HG03565 (cell line): ENCODE measurements around the gene CYSRT1.

Experiments
- ATAC-seq: cut with Tn5 transposase; IDR thresholded peaks from one replicate; pipeline ENCODE4 v1.9.1; 2021; ENCODE audit warnings: mild to moderate bottlenecking, moderate library complexity; ENCODE audit not compliant: unreplicated experiment

The CYSRT1 gene

GRCh38 chr9:137205126-137206069 is 19.6 kb upstream of the CYSRT1 start, which contains the start of the genes NDOR1 and TMEM203:
Gene NDOR1, plus strand, starts transcription at chr9:137205700. Its CDS starts 78 bp downstream, at chr9:137205778.
Gene TMEM203, minus strand, starts transcription at chr9:137205648. Its CDS starts 234 bp downstream, at chr9:137205414.
- peak; percentile 31 for ATAC-seq

DNA sequence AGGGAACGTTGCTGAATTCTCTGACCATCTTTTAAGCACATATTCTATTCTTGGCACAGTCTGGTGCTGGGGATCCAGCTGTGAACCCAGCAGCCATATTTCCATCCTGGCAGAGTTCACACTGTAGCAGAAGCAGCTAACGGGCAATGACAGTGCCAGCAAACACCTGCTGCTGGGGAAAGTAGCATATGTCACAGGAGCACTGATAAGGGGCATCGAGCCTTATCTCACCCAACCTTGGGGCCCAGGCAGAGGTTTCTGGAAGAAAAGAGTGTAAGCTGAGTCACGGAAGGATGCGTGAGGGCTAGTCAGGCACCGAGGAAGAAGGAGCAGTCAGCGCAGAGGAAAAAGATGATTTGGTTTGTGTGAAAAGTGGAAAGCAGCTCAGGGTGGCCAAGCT is 18.4 kb upstream of the CYSRT1 start:
- no peak for ATAC-seq

DNA sequence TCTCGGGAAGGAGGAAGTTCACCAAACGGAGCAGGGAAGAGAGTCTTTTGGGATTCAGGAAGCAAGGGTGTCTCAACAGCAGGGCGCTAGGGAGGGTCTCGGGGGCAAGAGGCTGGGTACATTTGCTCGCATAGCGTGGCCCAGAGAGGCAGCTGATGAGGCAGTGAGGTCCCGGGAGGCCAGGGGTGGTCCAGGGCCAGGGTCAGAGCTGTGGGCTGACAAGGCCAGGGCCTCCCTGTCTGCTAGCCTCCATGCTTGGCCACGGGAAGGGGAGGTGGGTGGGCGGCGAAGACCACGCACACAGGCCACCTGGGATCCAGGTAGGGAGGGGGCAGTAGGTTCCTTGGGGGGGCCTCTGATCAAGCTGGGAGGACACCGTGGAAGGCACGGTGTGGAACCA is 13.4 kb upstream of the CYSRT1 start:
- ATAC-seq = no peak

DNA sequence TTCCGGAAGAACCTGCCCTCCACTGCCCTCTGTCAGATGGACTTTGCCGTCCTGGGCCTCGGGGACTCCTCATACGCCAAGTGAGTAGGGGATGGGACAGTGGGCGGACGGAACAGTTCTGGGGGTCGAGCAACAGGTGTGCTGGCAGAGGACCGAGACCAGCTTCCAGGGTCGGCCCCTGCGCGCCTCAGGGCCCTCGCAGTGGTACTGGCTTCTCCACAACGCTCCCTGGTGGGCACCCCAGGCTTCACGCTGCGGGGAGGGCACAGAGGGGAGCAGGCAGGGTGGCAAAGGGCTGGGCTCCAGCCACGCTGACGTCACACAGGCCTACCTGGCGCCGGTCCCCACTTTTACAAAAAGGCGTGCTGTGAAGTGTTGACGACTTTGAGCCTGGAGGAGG is 12.5 kb upstream of the CYSRT1 start:
- ATAC-seq = no peak

DNA sequence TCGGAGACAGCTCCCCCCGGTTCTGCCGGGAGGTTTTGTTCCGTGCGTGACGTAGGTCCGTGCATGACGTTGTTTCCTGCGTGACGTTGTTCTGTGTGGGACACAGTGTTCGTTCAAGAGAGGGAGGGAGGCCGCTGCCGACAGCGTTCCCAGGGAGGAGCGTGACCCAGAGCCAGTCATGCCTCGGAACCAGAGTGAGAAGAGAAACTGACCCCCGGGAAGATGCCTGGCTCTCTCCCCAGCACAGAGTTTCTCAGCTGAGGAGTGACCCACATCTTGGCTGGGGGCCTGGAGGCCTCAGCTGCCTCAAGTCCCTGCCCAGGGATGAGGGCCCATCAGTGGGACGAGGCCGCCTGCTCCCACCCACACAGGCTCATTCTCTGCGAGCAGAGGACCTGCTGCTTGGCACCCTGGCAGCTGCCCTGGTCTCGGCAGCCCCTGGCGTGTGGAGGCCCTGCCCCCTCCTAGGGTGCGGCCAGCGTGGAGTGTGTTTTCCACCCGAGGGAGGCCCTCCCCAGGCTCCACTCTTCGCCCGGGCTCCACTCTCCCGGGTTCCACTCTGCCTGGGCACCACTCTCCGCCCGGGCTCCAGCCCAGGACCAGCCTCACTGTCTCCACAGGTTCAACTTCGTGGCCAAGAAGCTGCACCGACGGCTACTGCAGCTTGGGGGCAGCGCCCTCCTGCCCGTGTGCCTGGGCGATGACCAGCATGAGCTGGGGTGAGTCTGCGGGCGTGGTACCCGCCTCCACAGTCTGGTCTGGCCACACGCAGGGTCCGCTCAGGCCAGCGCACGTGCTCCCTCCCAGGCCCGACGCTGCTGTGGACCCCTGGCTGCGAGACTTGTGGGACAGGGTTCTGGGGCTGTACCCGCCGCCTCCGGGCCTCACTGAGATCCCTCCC is 11.6 kb upstream of the CYSRT1 start:
- no peak for ATAC-seq

- no peak for ATAC-seq
Observed at GRCh38 chr9:137214620-137215019, 10.4 kb upstream of the CYSRT1 start.

- ATAC-seq = no peak
Observed at GRCh38 chr9:137215196-137215986, 9.6 kb upstream of the CYSRT1 start.

GRCh38 chr9:137216188-137216965 is 8.6 kb upstream of the CYSRT1 start:
- ATAC-seq = no peak

DNA sequence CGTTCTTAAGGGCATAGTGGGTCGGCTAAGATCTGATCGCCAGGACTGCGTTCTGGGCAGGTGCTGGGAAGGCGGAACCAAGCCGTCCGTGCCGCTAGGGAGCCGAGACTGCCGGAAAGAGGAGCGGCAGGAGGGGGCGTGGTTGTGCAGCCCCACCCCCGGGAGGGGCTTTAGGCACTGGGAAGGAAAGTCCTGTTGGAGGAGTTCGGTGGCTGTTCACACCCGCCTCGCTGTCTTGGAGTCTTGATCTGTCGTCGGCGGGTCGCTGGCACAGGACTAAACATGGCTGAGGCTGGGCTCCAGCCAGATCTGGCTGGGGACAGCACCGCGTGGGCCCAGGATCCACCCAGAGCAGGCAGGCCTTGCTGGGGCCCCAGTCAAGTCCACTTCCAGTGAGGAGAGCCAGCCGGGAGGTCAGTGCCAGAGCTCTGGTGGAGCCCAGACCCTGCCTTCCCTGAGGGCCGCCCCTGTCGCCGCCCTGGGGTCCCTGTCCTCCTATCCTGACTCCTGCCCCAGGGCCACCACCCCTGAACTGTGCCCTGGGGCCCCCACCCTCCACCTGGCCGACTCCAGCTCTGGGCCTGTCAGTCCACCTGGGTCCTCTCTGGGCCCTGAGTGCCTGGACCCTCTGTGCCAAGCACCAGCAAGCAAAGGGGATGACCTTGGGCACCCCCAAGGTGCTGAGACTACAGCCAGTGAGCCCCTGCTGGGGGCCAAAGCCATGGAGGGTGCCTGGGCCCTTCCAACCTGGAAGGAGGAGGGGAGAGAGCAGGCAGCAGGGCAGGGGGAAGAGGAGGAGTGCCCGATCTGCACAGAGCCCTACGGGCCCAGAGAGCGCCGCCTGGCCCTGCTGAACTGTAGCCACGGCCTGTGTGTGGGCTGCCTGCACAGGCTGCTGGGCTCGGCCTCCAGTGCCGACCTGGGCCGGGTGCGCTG is 7.4 kb upstream of the CYSRT1 start:
- ATAC-seq = no peak

- ATAC-seq = no peak
Observed at GRCh38 chr9:137218212-137218753, 6.7 kb upstream of the CYSRT1 start.

- ATAC-seq = no peak
Observed at GRCh38 chr9:137218754-137219271, 6.2 kb upstream of the CYSRT1 start.

- no peak for ATAC-seq
Observed at GRCh38 chr9:137219757-137220316, 5.1 kb upstream of the CYSRT1 start.

DNA sequence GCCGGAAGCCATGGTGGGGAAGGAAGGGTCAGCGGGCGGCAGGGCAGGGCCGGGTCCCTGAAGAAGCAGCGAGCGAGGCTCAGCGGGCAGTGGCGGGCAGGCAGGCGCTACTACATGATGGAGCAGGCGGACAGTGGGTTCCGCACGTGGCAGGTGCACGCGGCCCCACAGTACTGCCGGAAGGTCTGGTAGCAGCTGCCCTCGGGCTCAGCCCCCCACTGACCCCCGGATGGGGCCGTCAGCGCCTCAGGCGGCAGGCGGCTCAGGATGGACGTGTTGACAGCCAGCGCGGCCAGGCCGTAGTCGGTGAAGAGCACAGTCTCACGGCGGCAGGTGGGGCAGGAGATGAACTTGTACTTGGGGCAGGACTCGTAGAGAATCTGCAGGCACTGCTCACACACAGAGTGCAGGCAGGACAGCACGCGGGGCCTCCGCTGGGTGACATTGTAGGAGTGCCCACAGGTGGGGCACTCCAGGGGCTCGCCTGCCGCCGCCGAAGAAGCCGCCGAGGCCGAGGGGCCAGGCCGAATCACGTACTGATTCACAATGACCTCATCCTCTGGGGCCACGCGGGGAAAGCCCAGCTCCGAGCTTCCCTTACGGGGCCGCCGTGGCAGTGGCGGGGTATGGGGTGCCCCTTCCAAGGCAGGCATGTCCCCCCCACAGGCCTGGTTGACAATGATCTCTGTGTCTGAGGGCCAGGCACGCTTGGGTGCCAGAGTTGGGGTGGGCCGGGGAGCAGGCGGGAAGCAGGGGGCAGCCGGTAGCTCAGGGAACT is 4.5 kb upstream of the CYSRT1 start:
- no peak for ATAC-seq

DNA sequence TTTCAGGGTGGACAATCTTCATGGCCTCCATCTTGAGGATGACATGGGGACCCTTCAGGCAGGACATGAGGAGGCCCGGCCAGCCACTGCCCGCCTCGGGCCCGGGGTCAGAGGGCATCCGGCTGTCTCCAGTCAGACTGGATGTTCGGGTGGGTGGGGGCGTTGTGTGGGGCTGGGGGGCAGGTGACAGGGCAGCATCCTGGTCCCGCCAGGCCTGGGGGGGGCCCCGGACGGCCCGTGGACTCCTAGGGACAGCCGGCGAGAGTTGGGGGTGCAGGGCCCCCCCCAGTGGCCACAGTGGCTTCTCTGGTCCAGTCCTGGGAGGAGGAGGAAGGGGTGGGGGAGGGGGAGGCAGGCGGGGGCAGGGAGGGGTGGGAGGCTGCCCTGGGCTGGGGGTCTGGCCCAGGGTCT is 3.9 kb upstream of the CYSRT1 start:
- ATAC-seq = no peak

GRCh38 chr9:137221506-137222111 is 3.4 kb upstream of the CYSRT1 start:
- no peak for ATAC-seq

- no peak for ATAC-seq
Observed at GRCh38 chr9:137222190-137223077, 2.5 kb upstream of the CYSRT1 start, which contains the start of gene RNF208. Gene RNF208, minus strand, starts transcription at chr9:137222240. Its CDS starts 1,028 bp downstream, at chr9:137221212.
